ENCODE measurements around the gene GNAI3. TPM values are rescaled to one million over a fixed set of nuclear protein-coding genes. Genes with fewer than 3 reads are reported as not detected.

The GNAI3 gene
- total and polyA plus RNA-seq, 2 experiments from 2014 or later: 5.0 to 7.9 TPM

- Histone ChIP-seq H3K4me3 (no peak overlapping the region), H3K4me1 (ENCODE audit: low read depth) (no peaks in the 10 kb centered on the region), H3K27me3 (no peaks in the 10 kb centered on the region), H3K27ac (no peak overlapping the region), H3K36me3 (peaks cover 6% of the 10 kb centered on the region), H3K9me3 (ENCODE audit: low read depth) (no peaks in the 10 kb centered on the region)
- no peak for DNase-seq (ENCODE audit: low read depth in 1 of 2, low spot score in 1 of 2)
- no peak for TF ChIP-seq CTCF (IDR thresholded peaks at IDR 0.05; ENCODE audit: low read depth, low read length)
These were observed 76.8 kb downstream of the GNAI3 start for GRCh38 chr1:109625176-109625575.

GRCh38 chr1:109625601-109626560 lies 77.5 kb downstream of the GNAI3 start:
- H3K4me1 ChIP-seq (ENCODE audit: low read depth): no peaks in the 10 kb centered on the region
- no peaks in the 10 kb centered on the region for H3K9me3 ChIP-seq (ENCODE audit: low read depth)
- H3K27ac ChIP-seq: no peak overlapping the region
- H3K27me3 ChIP-seq: no peaks in the 10 kb centered on the region
- peaks cover 7% of the 10 kb centered on the region for H3K36me3 ChIP-seq
- H3K4me3 ChIP-seq: no peak overlapping the region
- TF ChIP-seq CTCF (IDR thresholded peaks at IDR 0.05; ENCODE audit: low read depth, low read length): no peak
- no peak for DNase-seq (ENCODE audit: low read depth in 1 of 2, low spot score in 1 of 2)

- Histone ChIP-seq H3K36me3 (peaks cover 11% of the 10 kb centered on the region), H3K4me1 (ENCODE audit: low read depth) (no peaks in the 10 kb centered on the region)
- no peak for DNase-seq (ENCODE audit: low read depth in 1 of 2, low spot score in 1 of 2)
These were observed 78.4 kb downstream of the GNAI3 start for GRCh38 chr1:109626682-109627408.

GRCh38 chr1:109627692-109628399 lies 79.4 kb downstream of the GNAI3 start:
- no peaks in the 10 kb centered on the region for H3K9me3 ChIP-seq (ENCODE audit: low read depth)
- H3K27me3 ChIP-seq: no peaks in the 10 kb centered on the region
- no peak for DNase-seq (ENCODE audit: low read depth in 1 of 2, low spot score in 1 of 2)
- H3K36me3 ChIP-seq: peaks cover 11% of the 10 kb centered on the region
- no peak for TF ChIP-seq CTCF (IDR thresholded peaks at IDR 0.05; ENCODE audit: low read depth, low read length)
- H3K4me3 ChIP-seq: no peak overlapping the region
- H3K27ac ChIP-seq: no peak overlapping the region
- no peaks in the 10 kb centered on the region for H3K4me1 ChIP-seq (ENCODE audit: low read depth)

More at GRCh38 chr1:109626682-109627408, 78.4 kb downstream of the GNAI3 start:
- no peaks in the 10 kb centered on the region for H3K27me3 ChIP-seq
- H3K4me3 ChIP-seq: no peak overlapping the region
- no peaks in the 10 kb centered on the region for H3K9me3 ChIP-seq (ENCODE audit: low read depth)
- H3K27ac ChIP-seq: no peak overlapping the region
- no peak for TF ChIP-seq CTCF (IDR thresholded peaks at IDR 0.05; ENCODE audit: low read depth, low read length)

GRCh38 chr1:109628540-109629321 lies 80.3 kb downstream of the GNAI3 start:
- no peak for TF ChIP-seq CTCF (IDR thresholded peaks at IDR 0.05; ENCODE audit: low read depth, low read length)
- Histone ChIP-seq H3K36me3 (peaks cover 11% of the 10 kb centered on the region), H3K27ac (no peak overlapping the region), H3K9me3 (ENCODE audit: low read depth) (no peaks in the 10 kb centered on the region), H3K27me3 (no peaks in the 10 kb centered on the region), H3K4me3 (no peak overlapping the region), H3K4me1 (ENCODE audit: low read depth) (no peaks in the 10 kb centered on the region)
- no peak for DNase-seq (ENCODE audit: low read depth in 1 of 2, low spot score in 1 of 2)
